DMS153 (cell line): ENCODE data around the gene CLDND2.

Experiments used
- DNase-seq: peaks from one replicate; lab custom pipeline; 2025; lab: John Stamatoyannopoulos, UW

The CLDND2 gene

DNA sequence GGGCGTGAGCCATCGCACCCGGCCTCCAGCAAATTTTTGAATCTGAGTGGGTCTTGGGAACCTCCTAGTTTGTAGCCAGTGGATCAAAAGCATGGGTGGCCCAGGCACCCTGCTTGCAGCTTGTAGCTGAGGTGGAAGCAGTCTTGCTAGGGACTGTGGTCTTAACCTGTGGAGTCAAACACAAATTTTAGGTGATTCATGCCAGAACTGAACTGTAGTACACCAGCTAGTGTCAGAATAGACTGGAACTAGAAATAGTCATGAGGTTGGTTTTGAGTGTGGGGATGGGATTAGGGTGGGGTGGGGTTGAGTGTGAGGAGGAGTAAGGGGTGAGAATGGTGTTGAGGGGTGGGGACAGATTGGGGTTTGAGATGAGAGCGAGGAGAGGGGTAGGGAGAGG, 13.2 kb upstream of the CLDND2 start:
- DNase-seq, result no peak

DNA sequence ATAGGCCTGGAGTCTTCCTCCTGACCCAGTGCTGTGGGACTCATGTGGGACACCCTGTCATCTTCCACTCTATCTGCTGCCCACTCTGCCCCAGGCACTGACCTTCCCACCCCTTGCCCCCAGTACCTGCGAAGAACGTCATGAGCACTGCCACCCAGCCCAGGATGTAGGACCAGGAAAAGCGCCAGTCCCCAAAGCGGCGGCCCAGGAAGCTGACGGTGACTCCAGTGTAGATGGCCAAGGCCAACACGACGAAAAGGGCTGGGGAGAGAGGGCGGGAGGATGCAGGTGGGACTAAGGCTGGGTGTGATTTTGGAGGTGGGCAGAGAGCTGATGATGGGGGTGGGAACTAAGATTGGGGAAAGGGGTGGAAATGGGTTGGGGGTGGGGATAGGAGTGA, 11.6 kb upstream of the CLDND2 start:
- DNase-seq, result no peak

DNA sequence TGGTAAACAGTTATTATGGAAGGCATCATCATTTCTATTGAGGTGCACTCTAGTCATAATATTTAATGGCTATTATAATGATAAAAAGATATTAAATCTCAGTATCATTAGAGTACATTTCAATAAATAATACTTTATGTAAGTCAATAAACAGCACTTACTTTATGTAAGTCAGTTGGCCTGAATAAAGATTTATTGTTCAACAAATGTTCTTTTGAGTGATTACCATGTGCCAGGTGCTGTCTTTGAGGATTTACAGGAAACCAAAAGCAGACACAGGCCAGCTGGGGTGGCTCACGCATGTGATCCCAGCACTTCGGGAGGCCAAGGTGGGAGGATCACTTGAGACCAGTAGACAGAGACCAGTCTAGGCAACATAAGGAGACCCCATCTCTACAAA, 8.6 kb upstream of the CLDND2 start:
- DNase-seq, result no peak

DNA sequence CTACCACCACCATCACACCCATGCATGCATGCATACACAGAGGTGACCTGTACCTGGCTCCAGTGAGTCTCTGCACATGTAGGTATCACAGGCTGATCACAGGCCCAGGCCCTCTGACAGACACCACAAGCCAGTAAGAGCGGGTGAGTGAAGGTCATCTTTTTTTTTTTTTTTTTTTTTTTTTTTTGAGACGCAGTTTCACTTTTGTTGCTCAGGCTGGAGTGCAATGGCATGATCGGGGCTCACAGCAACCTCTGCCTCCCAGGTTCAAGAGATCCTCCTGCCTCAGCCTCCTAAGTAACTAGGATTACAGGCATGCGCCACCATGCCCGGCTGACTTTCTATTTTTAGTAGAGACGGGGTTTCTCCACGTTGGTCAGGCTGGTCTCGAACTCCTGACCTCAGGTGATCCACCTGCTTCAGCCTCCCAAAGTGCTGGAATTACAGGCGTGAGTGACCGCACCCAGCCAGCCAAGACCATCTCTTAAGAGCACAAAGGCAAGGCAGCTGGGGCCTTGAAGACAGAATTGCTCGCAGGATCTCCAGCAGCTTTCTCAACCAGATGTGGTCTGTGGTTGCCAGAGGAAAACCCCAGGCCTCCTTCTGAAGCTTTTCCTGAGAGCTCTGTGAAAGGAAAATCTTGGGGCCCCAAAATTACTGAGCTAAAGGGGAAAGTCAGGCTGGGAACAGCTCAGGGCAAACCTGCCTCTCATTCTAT, 6.9 kb upstream of the CLDND2 start:
- DNase-seq, result no peak

DNA sequence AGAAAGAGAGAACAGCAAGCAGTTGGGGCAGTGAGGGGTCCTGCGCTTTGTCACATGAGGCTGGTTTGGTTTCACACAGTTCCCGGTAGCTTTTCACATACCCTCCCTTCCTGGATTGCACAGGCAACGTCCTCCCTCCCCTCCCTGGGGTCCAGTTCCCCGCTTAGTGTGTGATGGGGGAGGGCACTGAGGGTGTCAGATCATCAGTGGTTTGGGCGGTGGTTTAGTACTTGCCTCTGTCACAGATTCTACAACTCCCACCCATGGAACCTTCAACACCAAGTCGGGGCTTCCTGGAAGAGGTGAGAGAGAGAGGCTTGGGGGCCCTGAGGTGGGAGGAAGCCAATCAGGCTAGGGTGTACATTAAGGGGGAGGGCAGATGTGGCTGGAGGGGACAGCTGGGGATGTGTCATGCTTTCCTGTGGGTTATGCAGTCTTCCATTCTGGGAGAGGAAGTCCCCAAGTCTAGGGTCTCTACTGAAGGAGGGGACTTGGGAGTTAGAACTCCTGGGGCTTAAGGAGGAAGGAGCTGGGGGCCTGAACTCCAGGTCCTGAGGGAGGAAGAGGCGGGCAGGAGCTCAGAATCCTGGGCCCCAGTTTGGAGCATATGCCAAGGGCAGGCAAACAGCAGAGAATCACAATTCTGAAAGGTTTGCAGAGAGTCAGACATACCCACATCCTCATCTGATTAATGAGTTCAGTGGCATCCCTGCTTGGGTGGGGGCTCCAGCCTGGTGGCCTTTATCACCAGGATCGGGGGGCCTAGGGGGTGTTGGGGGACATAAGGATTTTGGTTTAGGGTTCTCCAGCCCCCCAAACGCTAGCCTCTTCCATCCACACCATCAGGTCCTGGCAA, 4.1 kb upstream of the CLDND2 start, which contains the start of gene NKG7:
TSS of gene NKG7 (minus strand) at position 6 of the 856 bp plus-strand sequence. CDS start 119 bp downstream, outside the sequence.
- DNase-seq, result no peak

DNA sequence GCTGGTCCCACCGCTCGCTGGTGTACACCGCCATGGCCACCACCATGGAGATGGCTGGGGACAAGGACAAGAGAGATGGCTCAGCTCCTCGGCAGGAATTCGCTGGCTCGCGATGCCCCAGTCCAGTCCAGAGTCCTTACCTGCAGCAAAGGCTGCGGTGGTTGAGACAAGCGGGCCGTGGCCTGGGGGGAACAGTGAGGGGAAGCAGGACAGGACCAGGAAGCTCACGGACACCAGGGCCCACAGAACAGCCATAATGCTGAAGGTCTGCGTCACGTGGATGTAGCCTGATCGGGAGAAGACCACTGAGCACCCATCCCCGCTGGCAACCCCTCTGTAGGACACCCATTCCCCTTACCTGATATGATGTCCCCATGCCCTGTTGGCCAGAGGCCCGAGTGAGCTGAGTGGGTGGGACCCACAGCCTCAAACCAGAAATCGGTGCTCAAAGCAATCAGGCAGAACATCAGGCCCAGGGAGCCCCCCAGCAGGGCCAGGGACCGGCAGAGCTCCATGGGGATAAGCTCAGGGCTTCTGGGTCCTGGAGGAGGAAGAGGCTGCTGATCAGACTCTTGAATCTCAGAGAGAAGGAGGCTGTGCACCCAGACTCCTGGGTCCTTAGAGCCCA, 3.3 kb upstream of the CLDND2 start:
- no peak for DNase-seq

DNA sequence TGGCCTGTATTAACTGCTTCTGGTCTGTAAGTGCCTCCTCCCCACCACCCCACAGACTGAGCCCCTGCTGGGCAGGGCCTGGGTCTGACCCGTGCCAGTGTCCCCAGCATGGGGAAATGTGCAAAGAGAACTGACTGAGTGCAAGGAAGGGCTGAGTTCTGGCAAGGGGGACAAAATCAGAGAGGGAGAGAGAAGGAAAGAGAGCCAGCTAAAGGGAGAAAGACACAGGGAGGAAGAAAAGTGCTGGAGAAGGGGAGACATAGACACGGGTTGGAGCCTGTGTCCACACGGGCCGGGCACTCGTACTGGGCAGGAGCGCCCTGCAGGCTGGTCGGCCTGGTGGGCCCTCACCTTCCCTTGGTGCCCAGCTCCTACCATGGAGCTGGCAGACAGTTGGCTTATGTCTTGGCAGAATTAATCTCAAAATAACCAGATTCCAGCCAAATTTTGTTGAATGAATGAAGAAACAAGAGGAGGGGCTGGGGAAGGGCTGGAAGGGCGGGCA, 2.4 kb upstream of the CLDND2 start:
- no peak for DNase-seq

DNA sequence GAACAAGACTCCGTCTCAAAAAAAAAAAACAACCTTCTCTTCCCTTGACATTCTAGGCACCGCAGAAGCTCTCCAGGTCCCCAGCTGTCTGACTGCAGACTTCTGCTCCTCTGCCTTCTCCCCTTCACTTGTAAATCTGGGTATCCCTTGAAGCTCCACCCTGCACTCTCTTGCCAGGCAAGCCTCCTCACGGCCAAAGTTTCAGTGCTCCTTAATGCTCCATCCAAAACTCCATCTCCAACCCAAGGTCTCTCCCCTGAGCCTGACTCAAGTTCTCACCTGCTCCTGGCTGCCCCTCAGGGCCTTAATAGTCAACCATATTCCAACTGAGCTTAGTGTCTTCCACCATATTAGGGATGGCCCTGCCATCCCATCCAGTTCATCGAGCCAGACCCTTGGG, 1.4 kb upstream of the CLDND2 start:
- no peak for DNase-seq

DNA sequence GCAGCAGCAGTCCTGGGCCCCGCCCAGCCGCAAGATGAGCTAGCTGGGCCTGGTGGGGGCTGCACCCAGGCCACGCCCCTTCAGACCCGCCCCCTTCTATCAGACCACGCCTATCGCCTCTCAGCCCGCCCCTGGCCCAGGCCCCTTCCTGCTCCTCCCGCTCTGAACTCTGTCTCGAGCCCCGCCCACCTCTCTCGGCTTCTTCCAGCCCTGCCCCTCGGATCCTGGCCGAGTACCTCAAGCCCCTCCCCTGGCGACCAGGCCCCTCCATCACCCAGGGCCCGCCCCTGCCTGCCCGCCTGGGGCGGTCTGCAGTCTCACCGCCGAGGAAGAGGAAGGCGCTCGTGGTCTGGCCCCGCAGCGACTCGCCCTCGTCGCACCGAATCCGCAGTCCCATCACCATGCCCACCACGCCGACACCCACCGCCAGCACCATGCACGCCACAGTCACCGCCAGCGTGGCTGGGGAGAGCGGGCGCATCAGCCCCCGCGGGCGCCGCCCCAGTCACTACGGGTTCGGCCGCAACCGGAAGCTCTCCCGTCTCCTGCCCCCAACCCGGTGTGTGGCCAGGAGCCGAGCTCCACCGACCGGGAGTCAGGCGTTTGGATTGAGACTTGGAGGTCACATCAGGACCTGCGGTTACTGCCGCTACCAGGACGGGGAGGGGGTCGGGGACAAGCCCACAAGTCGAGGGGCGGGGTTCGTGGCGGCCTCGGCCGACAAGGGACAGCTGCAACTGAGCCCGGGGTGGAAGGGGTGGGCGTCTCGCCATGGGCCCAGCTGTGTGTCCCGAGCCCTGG, 1.0 kb downstream of the CLDND2 start:
- peak; percentile 90 for DNase-seq

DNA sequence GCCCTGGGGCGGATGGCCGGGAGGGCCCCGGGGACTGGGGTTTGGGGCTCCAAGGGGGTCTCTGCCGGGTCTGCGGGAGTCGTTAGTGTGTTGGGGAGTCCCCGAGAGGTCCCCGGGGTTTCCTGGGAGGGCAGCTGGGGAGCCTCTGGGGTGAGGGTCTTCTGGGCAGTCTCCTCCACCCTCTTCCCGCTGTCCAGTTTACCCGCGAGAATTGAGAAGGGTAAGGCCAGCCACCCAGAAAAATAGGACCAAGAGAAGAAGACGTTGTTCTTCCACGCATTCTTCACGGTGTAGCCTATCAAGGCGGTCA, 1.6 kb downstream of the CLDND2 start:
- no peak for DNase-seq

DNA sequence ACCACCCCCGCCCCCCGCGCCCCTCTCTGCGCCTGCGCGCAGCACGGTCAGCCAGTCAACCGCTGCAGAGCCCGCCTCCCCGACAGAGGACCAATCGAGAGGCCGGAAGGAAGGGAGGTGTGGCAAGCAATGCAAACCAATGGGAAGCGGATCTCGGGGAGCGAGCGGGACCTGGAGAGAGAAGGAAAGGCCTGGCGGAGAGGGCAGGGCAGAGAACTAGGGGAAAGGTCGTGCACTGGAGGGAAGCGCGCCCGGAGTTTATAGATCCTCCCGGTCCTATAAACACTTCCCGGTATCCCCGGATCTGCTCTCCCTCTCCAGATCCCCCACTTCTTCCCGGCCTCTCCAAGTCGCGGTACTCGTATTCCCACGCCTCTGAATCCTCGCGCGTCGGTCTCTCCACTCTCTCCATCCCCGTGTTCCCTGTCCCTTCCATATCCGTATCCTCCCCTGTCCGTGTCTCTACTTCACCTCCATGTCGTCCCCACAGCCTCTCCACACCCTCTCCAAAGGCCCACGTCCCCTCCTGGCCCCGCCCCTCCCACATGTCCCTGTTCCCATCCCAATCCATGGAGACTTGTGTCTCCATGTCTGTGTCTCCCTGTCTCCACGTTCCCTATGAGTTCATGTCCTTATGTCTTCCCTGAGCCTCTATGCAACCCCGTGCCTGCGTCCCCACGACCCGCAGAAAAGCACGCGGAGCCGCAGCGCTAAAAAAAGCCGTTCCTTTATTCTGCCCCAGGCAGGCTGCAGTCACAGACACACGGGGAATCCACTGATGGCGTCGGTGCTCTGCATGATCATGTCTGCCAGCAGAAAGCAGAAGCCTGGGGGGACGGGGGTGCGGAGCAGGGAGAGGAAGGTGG, 2.2 kb downstream of the CLDND2 start:
- DNase-seq, result peak; percentile 94

DNA sequence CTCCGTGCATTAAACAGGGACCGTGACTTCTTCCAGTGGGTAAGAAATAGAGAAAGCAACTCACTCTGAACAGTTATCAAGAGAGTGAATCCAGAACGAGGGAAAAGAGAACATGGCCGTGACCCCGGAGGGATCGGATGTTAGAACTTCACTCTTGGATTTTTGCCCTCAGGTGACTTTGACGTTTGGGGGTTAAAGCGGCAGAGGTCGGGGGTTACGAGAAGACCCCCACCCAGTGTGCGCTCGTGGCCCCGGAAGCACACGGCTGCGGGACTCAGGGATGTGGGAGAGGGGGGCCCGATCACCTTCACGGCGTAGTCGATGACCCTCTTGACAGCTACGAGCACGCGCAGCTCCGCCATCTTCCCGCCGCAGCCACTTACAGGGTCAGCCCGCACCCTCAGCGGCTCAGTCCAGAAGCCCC, 2.8 kb downstream of the CLDND2 start, which contains the start of gene ETFB:
TSS of gene ETFB (minus strand) at position 424 of the 424 bp plus-strand sequence. CDS start at position 362, 62 bp downstream.
- no peak for DNase-seq

DNA sequence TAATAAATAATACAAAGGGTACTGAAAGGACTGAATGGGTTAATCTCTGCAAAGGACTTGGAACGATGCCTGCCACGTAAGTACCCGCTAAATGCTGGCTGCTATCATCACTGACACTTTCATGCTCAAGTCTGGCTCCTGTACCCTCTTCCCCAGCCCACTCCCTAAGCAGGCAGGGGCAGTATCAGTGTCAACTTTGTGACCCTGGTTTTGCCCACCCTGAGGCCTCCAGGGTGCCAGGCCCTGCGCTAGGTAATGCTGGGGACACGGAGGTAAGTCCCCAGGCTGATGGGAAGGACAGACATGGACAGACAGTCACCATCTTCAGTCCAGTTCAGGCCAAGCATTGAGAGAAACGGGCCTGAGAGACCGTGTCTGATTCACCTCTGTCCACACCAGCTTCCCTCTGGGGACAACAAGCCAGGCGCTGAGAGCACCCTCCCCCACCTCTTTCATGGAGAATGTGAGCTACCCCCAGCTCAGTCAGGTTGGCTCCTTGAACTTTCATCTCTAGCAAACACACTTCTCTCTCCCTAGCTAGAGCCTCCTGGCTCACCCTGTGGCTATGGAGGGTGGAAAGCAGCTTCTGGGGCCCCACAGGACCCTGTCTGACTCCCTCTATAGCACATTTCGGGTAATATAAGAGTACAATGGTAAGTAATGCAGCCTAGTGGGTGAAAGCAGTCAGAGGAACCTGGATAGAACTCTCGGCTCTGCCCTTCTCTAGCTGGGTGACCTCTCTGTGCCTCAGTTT, 3.4 kb downstream of the CLDND2 start:
- DNase-seq, result no peak

DNA sequence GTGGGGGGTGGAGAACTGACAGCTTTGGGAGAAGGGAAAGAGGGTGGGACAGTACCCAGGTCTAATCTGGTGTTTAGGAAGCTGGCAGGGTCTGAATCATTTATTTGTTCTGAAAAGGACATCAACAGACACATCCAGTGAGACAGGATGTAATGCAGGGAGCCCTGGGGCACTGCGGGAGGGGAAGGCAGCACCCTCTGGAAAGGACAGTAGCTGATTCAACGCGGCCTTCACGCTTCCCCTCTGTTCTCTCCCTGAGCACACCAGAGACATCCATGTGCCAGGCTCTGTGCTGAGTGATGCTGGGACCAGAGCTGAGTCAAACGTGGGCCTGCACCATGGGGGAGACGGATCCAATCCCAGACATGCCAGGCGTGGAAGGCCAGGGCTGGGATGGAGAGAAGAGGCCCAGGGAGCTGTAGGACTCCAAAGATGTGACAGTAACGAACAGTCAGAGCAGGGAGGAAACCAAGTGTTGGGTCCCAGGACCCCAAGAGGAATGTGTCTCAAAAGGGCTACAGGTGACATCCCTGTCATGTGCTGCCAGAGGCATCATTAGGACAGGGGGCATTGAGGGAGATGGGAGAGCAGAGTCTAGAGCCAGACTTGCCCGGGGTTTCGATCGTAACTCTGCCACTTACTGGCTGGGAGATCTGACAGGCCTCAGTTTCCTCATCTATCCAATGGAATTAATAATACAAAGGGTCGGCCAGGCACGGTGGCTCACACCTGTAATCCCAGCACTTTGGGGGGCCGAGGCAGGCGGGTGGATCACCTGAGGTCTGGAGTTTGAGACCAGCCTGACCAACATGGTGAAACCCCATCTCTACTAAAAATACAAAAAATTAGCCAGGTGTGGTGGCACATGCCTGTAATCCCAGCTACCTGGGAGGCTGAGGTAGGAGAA, 4.3 kb downstream of the CLDND2 start:
- no peak for DNase-seq

DNA sequence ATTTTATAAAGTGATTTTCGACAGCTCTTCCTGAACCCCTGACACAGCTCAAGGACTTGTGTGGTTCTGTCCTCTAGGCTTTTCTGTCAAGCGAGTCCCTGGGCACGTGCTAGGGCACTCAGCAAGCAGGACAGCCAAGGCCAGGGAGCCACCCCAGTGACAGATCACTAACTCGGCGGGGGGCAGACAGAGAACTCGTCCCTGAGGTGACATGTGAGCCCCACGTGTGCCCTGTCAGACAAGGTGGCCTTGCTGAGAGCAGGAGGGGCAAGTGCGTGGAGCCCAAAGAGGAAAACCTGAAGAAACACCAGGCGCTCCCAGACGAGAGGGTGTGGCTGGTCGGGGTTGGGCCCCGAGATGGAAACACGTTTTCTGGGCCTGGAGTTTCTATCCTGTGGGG, 7.6 kb downstream of the CLDND2 start:
- DNase-seq, result no peak

DNA sequence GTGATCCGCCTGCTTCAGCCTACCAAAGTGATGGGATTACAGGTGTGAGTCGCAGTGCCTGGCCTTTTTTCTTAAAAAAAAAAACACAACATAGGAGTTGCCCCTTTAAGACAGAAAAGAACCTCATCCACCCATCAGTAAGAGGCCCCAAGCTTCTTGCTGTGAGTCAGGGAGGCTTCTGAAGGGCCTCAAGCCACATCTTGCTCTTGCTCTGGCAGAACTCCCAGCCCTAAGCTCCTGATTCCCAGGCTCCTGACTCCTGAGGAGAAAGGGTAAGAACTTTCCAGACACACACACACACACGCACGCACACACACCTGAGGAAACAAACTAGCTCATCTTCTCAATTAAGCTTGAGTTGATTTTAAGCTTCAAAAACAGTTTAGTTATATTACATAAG, 9.5 kb downstream of the CLDND2 start:
- DNase-seq, result no peak

DNA sequence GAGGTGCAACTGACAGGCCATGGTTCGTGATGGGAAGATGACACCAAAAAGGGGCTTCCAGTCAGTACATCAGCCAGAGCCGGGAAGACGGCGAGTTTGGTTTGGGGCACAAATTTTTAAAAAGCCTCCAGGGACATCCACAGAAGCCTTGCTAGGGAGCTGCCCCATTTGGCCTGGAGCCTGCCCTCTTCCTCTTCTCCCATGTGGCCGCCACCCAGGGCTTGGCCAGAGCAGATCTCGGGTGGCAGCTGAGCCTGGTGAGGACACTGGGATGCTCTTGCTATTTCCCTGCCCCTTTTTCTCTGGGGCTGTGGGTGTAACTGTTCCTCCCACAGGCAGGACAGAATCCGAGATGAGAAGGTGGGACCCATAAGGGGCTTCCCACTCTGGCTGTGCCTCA, 10.9 kb downstream of the CLDND2 start:
- DNase-seq, result no peak

DNA sequence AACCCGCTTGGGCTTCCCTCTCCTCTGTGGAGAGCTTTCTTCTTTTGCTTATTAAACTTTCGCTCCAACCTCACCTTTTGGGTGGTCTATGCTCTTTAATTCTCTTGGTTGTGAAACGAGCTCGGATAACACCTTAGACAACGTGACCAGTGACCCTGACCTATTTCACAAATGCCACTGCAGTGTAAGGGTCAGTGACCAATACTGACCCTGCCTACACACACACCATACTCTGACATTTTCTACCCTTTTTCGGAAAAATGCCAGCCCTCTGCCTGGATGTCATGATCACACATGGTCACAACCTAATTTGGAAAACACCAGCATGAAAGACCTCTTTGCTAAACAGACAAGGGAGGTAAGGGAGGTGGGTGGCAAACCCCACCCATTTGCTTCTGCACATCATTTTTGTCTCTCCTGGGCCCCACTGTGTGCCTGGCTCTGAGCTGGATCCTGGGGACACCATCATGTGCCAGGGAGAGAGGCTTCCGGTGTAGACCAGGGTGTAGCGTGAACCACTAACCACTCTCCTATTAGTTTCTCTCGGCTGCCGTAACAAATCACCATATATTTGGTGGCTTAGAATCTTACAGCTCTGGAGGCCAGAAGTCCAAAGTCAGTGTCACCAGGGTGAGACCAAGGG, 12.5 kb downstream of the CLDND2 start:
- no peak for DNase-seq

DNA sequence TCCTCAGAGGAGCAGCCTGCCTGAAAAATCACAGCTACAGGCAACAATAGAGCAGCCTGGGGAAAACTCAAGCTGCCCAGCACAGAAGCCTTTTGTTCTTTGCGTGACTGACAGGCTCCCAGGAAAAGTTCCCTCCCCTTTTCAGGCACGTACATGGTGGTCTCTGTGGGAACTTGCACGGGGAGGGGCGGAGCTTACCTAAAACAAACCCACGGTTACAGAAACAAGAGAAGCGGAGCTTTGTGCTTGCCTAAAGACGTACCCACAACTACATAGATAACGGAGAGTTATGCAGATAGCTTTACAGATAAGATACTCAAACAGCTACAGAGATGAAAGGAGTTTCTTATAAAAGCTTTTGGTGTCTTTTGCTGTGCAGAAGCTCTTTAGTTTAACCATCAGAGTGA, 14.1 kb downstream of the CLDND2 start:
- no peak for DNase-seq
